HG03095 (cell line): Measurements from ENCODE around the gene PCDHGA9.
"Not testable (repeated sequence)": the region's sequence is repeated elsewhere in the genome, so short reads cannot be mapped to it uniquely, and the experiment has no call there.

Experiments
- ATAC-seq: cut with Tn5 transposase; IDR thresholded peaks from one replicate; pipeline ENCODE4 v1.9.1; 2021; ENCODE audit warnings: moderate library complexity; ENCODE audit not compliant: unreplicated experiment

The PCDHGA9 gene

GRCh38 chr5:141402553-141403243, at the start of gene PCDHGA9:
Gene PCDHGA9, plus strand, starts transcription at chr5:141402778. Its CDS starts 175 bp downstream, at chr5:141402953.
- no peak for ATAC-seq

DNA sequence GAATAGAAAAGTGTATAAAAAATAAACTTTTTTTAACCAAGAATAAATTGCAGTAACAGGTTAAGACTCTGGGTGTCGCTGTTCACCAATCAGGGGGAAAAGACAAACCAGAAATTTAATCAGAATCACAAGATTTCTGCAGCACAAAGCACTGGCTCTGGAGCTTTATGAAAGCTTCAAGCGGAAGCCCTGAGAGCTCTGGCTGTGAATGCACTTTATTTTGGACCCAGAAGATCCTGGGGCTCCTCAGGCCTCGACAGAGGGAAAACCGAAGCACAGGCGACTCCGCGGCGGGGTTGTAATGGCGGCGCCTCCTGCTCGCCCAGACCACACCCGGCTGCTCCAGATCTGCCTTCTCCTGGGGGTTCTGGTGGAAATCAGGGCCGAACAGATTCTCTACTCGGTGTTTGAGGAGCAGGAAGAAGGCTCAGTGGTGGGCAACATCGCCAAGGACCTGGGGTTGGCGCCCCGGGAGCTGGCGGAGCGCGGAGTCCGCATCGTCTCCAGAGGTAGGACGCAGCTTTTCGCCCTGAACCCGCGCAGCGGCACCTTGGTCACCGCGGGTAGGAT, 47.6 kb upstream of the PCDHGA9 start, which contains the start of gene PCDHGA4:
TSS of gene PCDHGA4 (plus strand) at position 122 of the 570 bp plus-strand sequence. CDS start at position 209, 87 bp downstream.
- no peak for ATAC-seq

GRCh38 chr5:141355641-141356040, 46.9 kb upstream of the PCDHGA9 start:
- no peak for ATAC-seq

DNA sequence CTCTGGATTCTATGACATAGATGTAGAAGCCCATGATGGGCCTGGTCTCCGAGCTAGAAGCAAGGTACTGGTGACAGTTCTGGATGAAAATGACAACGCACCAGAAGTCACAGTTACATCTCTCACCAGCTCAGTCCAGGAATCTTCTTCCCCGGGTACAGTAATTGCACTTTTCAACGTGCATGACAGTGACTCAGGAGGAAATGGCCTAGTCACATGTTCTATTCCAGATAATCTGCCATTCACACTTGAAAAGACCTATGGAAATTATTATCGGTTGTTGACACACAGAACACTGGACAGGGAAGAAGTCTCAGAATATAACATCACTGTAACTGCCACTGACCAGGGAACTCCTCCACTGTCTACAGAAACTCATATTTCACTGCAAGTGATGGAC, 46.4 kb upstream of the PCDHGA9 start:
- no peak for ATAC-seq

DNA sequence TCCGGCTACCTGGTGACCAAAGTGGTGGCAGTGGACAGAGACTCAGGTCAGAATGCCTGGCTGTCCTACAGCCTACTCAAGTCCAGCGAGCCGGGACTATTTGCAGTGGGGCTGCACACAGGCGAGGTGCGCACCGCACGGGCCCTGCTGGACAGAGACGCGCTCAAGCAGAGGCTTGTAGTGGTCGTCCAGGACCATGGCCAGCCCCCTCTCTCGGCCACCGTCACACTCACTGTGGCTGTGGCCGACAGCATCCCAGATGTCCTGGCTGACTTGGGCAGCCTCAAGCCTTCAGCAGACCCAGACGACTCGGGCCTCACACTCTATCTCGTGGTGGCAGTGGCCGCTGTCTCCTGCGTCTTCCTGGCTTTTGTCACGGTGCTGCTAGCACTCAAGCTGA, 45.6 kb upstream of the PCDHGA9 start:
- ATAC-seq = no peak

GRCh38 chr5:141359790-141360426, 42.7 kb upstream of the PCDHGA9 start, which contains the start of gene PCDHGB2:
Gene PCDHGB2, plus strand, starts transcription at chr5:141359994. Its CDS starts 142 bp downstream, at chr5:141360136.
- ATAC-seq = no peak

DNA sequence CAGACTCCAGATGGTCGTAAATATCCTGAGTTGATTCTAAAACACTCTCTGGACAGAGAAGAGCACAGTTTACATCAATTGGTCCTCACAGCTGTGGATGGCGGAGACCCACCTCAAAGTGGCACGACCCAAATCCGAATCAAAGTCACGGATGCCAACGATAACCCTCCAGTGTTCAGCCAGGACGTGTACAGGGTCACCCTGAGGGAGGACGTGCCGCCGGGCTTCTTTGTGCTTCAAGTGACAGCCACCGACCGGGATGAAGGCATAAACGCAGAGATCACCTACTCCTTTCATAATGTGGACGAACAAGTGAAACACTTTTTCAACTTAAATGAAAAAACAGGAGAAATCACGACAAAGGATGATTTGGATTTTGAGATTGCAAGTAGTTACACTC, 41.9 kb upstream of the PCDHGA9 start:
- no peak for ATAC-seq

DNA sequence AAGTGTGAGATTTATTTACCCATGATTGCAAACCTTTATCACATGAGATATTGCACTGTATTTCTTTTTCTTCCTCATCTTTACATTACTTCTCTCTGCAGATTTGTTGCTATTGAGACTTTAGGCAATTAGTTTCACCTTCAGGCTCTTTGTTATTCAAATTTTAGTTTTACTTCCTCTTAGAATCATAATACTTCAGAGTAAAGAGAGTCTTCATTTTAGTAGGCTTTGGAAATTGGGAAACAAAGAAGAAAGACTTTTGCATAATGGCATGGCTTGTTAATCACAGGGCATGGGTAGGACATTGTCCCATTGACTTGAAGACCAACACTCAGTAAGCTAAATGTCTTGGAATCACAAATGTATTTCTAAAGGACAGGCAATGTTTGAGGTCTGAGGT, 39.9 kb upstream of the PCDHGA9 start:
- ATAC-seq = no peak

GRCh38 chr5:141363952-141364660, 38.5 kb upstream of the PCDHGA9 start, which contains the start of gene PCDHGA5:
Gene PCDHGA5, plus strand, starts transcription at chr5:141364162. Its CDS starts 169 bp downstream, at chr5:141364331.
- ATAC-seq = no peak

DNA sequence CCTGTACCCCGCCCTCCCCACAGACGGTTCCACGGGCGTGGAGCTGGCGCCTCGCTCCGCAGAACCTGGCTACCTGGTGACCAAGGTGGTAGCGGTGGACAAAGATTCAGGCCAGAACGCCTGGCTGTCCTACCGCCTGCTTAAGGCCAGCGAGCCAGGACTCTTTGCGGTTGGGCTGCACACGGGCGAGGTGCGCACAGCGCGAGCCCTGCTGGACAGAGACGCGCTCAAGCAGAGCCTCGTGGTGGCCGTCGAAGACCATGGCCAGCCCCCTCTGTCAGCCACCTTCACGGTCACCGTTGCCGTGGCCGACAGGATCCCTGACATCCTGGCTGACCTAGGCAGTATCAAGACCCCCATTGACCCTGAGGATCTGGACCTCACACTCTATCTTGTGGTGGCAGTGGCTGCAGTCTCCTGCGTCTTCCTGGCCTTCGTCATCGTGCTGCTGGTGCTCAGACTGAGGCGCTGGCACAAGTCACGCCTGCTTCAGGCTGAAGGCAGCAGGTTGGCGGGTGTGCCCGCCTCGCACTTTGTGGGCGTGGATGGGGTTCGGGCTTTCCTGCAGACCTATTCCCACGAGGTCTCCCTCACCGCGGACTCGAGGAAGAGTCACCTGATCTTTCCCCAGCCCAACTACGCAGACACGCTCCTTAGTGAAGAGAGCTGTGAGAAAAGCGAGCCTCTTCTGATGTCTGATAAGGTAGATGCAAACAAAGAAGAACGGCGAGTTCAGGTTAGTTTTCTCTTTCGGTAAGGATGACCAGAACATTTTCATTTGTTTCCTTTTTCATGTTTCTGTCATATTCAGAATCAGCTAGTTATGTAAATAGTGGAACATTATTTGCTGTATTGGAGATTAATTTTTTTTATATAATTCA, 36.3 kb upstream of the PCDHGA9 start:
- ATAC-seq = no peak

GRCh38 chr5:141369994-141370848, 32.4 kb upstream of the PCDHGA9 start, which contains the start of gene PCDHGB3:
Gene PCDHGB3, plus strand, starts transcription at chr5:141370242. Its CDS starts 153 bp downstream, at chr5:141370395.
- ATAC-seq = peak; percentile 99

GRCh38 chr5:141371572-141372475, 30.8 kb upstream of the PCDHGA9 start:
- no peak for ATAC-seq

- ATAC-seq = no peak
Observed at GRCh38 chr5:141373673-141374317, 28.8 kb upstream of the PCDHGA9 start, which contains the start of gene PCDHGA6. Gene PCDHGA6, plus strand, starts transcription at chr5:141373891. Its CDS starts 193 bp downstream, at chr5:141374084.

DNA sequence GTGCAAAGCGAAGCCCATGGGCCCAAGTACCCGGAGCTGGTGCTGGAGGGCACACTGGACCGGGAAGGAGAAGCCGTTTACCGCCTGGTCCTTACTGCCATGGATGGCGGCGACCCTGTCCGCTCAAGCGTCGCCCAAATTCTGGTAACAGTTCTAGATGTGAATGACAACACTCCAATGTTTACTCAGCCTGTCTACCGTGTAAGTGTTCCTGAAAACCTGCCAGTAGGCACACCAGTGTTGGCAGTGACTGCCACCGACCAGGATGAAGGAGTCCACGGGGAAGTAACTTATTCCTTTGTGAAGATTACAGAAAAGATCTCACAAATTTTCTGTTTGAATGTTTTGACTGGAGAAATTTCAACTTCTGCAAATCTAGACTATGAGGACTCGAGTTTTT, 28.0 kb upstream of the PCDHGA9 start:
- no peak for ATAC-seq

GRCh38 chr5:141375444-141376155, 27.0 kb upstream of the PCDHGA9 start:
- ATAC-seq = not testable (repeated sequence)

- no peak for ATAC-seq
Observed at GRCh38 chr5:141382469-141383294, 19.9 kb upstream of the PCDHGA9 start, which contains the start of gene PCDHGA7. Gene PCDHGA7, plus strand, starts transcription at chr5:141382742. Its CDS starts 158 bp downstream, at chr5:141382900.
